Colonic mucosa (tissue), 4 donors: ENCODE measurements around the gene NHLRC4. TPM values are rescaled to one million over a fixed set of nuclear protein-coding genes. Genes with fewer than 3 reads are reported as not detected.
A peak's percentile ranks its signal among the peaks of the same experiment; 100 is the strongest.

Source experiments
- DNase-seq: peaks from one replicate; pipeline ENCODE4 v3.0.0-alpha.2; 2020
- H3K27ac ChIP-seq: fragments of 200-600 bp; one replicate; pipeline ENCODE4 v1.8.0; 2021
- H3K27me3 ChIP-seq: fragments of 200-600 bp; one replicate; pipeline ENCODE4 v1.8.0; 2021
- H3K36me3 ChIP-seq: fragments of 200-600 bp; one replicate; pipeline ENCODE4 v1.8.0; 2021
- H3K4me1 ChIP-seq: fragments of 200-600 bp; one replicate; pipeline ENCODE4 v1.8.0; 2021; ENCODE audit warnings: mild to moderate bottlenecking
- H3K4me3 ChIP-seq: fragments of 200-600 bp; one replicate; pipeline ENCODE4 v1.8.0; 2021
- H3K9ac ChIP-seq, 2 donors: one replicate each; pipeline ENCODE4 v1.7.0; 2013; ENCODE audit warnings: control low read depth in 2 of 2, low read depth in 2 of 2, low read length in 2 of 2
- H3K9me3 ChIP-seq: fragments of 200-600 bp; one replicate; pipeline ENCODE4 v1.8.0; 2021
- intact Hi-C: fragments of 100-400 bp; cut with DNase I; formaldehyde crosslinking; loops from one replicate; pipeline ENCODE4 v1.14.1; 2022
- total RNA-seq, 2 donors: library from RNA; stranded (reverse); fragmentation: NEBNext Ultra II Directional in 1 of 2; extraction: Animal tissue kit (Norgen Biotek cat#: 25700) in 1 of 2; gene quantifications; one replicate each; pipeline ENCODE4 v1.2.1, GENCODE V29; 2021
- TF ChIP-seq, protein P1 (sequence below): fragments of 200-600 bp; IDR thresholded peaks from one replicate; pipeline ENCODE4 v1.8.0; 2022; ENCODE audit warnings: antibody characterized with exemption, mild to moderate bottlenecking
- donor health status: healthy.
- donor health status: DM: no; HTN: no; CAD: no.
- donor health status: DM: no; HTN: no; CAD: no.

NHLRC4 gene
- total RNA-seq, 2 donors from 2014 or later, result 0.32 to 0.35 TPM

GRCh38 chr16:521381-522210 is 45.2 kb upstream of the NHLRC4 start:
- no peak overlapping the region for H3K4me3 ChIP-seq
- peak; percentile 80 for DNase-seq
- TF ChIP-seq, protein P1, sequence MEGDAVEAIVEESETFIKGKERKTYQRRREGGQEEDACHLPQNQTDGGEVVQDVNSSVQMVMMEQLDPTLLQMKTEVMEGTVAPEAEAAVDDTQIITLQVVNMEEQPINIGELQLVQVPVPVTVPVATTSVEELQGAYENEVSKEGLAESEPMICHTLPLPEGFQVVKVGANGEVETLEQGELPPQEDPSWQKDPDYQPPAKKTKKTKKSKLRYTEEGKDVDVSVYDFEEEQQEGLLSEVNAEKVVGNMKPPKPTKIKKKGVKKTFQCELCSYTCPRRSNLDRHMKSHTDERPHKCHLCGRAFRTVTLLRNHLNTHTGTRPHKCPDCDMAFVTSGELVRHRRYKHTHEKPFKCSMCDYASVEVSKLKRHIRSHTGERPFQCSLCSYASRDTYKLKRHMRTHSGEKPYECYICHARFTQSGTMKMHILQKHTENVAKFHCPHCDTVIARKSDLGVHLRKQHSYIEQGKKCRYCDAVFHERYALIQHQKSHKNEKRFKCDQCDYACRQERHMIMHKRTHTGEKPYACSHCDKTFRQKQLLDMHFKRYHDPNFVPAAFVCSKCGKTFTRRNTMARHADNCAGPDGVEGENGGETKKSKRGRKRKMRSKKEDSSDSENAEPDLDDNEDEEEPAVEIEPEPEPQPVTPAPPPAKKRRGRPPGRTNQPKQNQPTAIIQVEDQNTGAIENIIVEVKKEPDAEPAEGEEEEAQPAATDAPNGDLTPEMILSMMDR, result peak; percentile 34
- intact Hi-C loops, result no loop called here
- H3K36me3 ChIP-seq, result no peaks in the 10 kb centered on the region
- no peaks in the 10 kb centered on the region for H3K27me3 ChIP-seq
- no peak overlapping the region for H3K27ac ChIP-seq
- H3K4me1 ChIP-seq, result peaks cover 13% of the 10 kb centered on the region
- no peak overlapping the region for H3K9ac ChIP-seq
- no peaks in the 10 kb centered on the region for H3K9me3 ChIP-seq

DNA sequence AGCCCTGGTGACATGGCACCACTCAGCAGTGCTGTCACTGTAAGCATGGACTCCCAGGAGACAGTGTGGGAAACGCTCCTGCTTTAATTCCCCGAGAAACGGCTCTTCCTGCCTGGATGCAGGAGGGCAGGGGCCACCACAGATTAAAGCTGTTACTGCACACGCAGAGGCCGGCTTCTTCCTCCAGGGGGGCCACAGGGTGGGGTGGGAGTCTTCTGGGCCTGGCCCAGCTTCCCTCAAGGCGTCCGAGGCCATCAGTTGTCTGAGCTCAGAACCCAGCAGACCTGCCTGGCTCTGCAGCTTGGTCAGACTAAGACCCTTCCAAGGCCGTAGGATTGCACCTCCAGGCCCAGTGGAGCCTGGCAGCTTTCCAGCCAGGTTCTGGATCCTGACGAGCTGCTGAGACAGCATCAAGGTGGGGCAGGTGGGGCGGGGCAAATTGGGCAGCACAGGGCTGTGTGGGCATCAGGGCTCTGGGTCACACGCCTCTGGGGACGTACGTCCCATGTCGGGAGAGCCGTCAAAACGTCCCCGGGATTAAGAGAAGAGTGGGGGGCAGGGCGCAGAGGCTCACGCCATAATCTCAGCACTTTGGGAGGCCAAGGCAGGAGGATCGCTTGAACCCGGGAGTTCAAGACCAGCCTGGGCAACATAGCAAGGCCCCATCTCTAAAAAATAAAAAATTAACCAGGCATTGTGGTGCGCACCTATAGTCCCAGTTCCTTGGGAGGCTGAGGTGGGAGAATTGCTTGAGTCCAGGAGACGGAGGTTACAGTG is 44.3 kb upstream of the NHLRC4 start:
- no peak overlapping the region for H3K4me3 ChIP-seq
- no peaks in the 10 kb centered on the region for H3K36me3 ChIP-seq
- no peak for DNase-seq
- H3K4me1 ChIP-seq, result peaks cover 15% of the 10 kb centered on the region
- H3K27ac ChIP-seq, result no peak overlapping the region
- TF ChIP-seq, protein P1, result no peak
- H3K9me3 ChIP-seq, result no peaks in the 10 kb centered on the region
- H3K9ac ChIP-seq, result no peak overlapping the region
- H3K27me3 ChIP-seq, result no peaks in the 10 kb centered on the region
- intact Hi-C loops, result no loop called here

DNA sequence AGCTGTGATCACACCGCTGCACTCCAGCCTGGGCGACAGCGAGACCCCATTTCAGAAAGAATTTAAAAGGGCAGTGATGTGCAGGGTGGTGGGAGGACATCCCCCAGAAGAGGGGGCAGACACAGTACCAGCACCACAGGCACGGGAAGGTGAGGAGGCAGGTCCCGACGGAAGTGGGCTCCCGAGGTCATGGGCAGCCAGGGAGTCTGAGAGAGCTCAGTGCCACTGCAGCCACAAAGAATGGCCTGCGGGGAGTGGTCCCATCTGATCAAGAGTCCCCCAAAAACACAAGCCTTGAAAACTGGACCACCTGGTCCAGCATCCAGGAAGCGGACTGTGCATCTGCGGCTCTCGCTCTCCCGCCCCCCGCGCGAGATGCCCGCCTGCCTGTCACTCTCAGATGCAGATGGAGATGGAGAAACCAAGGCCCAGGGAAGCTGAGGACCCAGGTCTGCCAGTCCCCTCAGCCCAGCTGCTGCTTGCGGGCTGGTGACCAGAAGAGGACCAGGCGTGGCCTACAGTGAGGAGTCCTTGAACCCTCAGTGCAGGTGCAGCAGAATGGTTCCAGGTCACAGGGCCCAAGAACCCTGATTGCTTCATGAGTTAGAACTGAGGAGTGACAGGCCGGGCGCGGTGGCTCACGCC is 43.6 kb upstream of the NHLRC4 start:
- Histone ChIP-seq H3K4me1 (peaks cover 15% of the 10 kb centered on the region), H3K9me3 (no peaks in the 10 kb centered on the region), H3K36me3 (no peaks in the 10 kb centered on the region), H3K9ac (no peak overlapping the region), H3K27me3 (no peaks in the 10 kb centered on the region), H3K4me3 (no peak overlapping the region), H3K27ac (no peak overlapping the region)
- intact Hi-C loops, result no loop called here
- DNase-seq, result no peak
- TF ChIP-seq, protein P1, result no peak

DNA sequence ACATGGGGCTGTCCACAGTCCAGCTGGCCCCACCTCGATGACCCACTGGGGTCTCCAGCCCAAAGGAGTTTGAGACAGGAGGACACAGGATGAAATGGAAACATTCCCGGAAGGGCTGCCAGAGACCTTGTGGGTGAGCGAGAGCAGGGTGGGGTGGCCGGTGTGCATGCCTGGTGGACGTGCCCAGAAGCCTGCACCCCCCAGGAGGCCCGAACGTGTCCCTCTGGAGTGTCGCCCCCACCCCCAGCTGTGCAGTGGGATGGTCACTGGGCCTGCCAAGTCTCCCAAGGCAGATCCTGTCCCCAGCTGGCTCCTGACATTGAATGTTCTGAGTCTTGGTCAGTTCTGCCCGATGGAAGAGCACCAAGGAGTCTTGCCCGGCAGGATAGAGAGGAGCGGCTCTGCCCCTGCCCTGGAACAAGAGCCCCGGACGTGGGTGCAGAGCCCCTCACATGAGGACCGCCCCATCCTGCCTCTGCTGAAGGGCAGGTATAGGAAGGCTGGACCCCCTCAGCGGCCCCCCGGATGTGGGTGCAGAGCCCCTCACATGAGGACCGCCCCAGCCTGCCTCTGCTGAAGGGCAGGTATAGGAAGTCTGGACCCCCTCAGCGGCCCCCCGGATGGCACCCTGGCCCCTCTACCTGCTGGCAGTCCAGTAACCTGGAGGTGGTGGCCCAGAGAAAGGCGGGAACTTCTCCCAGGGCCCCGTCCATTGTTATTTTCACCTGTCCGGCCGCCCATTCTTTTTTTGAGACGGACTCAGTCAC is 42.3 kb upstream of the NHLRC4 start:
- no peaks in the 10 kb centered on the region for H3K9me3 ChIP-seq
- no peaks in the 10 kb centered on the region for H3K36me3 ChIP-seq
- no peaks in the 10 kb centered on the region for H3K27me3 ChIP-seq
- H3K4me3 ChIP-seq, result no peak overlapping the region
- TF ChIP-seq, protein P1, result no peak
- no peak for DNase-seq
- H3K27ac ChIP-seq, result no peak overlapping the region
- H3K9ac ChIP-seq, result no peak overlapping the region
- H3K4me1 ChIP-seq, result peaks cover 19% of the 10 kb centered on the region
- intact Hi-C loops, result no loop called here

DNA sequence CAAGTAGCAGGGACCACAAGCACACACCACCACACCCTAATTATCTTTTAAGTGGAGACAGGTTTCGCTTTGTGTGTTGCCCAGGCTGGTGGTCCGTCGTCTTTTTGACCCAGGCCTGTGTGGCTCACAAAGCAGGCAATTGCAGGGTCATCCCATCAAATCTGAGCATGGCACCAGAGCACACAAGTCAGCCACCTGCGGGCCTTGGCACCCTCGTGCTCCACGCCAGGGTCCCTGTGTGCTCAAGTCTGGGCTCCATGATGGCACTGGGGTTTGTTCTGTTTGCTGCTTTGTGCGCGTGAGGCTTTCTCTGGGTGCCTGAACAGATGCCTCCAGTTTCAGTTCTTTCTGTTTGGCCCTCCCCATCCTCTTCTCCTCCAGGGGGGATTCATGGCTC is 41.7 kb upstream of the NHLRC4 start:
- H3K4me3 ChIP-seq, result no peak overlapping the region
- H3K4me1 ChIP-seq, result peaks cover 25% of the 10 kb centered on the region
- H3K9ac ChIP-seq, result no peak overlapping the region
- TF ChIP-seq, protein P1, result no peak
- H3K27ac ChIP-seq, result no peak overlapping the region
- no peaks in the 10 kb centered on the region for H3K27me3 ChIP-seq
- DNase-seq, result no peak
- no peaks in the 10 kb centered on the region for H3K9me3 ChIP-seq
- intact Hi-C loops, result no loop called here
- no peaks in the 10 kb centered on the region for H3K36me3 ChIP-seq
